Fibroblast of peridontal ligament (primary cell): ENCODE measurements around the gene PTPRH.

ENCODE experiments used
- DNase-seq: peaks from one replicate; pipeline ENCODE4 v3.0.0-alpha.2; 2010; ENCODE audit errors: extremely low read depth

The PTPRH gene

GRCh38 chr19:55246462-55247451, 37.5 kb upstream of the PTPRH start:
- no peak for DNase-seq

- no peak for DNase-seq
Observed at GRCh38 chr19:55245236-55245904, 36.1 kb upstream of the PTPRH start.

GRCh38 chr19:55244004-55244680, 34.8 kb upstream of the PTPRH start:
- no peak for DNase-seq

- DNase-seq = no peak
Observed at GRCh38 chr19:55242517-55242916, 33.2 kb upstream of the PTPRH start.

- DNase-seq = no peak
Observed at GRCh38 chr19:55241935-55242464, 32.7 kb upstream of the PTPRH start.

GRCh38 chr19:55241143-55241934, 32.0 kb upstream of the PTPRH start:
- DNase-seq = no peak

GRCh38 chr19:55240713-55241020, 31.4 kb upstream of the PTPRH start:
- DNase-seq = no peak

GRCh38 chr19:55239004-55239403, 29.7 kb upstream of the PTPRH start:
- DNase-seq = no peak

- DNase-seq = no peak
Observed at GRCh38 chr19:55238030-55238429, 28.7 kb upstream of the PTPRH start.

- no peak for DNase-seq
Observed at GRCh38 chr19:55232986-55233385, 23.7 kb upstream of the PTPRH start.

- DNase-seq = no peak
Observed at GRCh38 chr19:55232286-55232602, 22.9 kb upstream of the PTPRH start.

- DNase-seq = no peak
Observed at GRCh38 chr19:55231391-55232285, 22.3 kb upstream of the PTPRH start.

GRCh38 chr19:55230780-55231179, 21.5 kb upstream of the PTPRH start:
- DNase-seq = no peak

GRCh38 chr19:55230329-55230728, 21.0 kb upstream of the PTPRH start:
- no peak for DNase-seq

GRCh38 chr19:55229789-55230182, 20.5 kb upstream of the PTPRH start:
- DNase-seq = no peak

- DNase-seq = no peak
Observed at GRCh38 chr19:55229145-55229788, 20.0 kb upstream of the PTPRH start.

- no peak for DNase-seq
Observed at GRCh38 chr19:55228403-55229031, 19.2 kb upstream of the PTPRH start, which contains the start of gene TMEM86B. Gene TMEM86B (minus strand): TSS chr19:55228763. CDS start chr19:55228741, 22 bp downstream.

GRCh38 chr19:55228015-55228391, 18.7 kb upstream of the PTPRH start:
- no peak for DNase-seq

GRCh38 chr19:55227241-55228014, 18.1 kb upstream of the PTPRH start:
- no peak for DNase-seq
